Calu3 (cell line): Measurements from ENCODE around the gene TOMM70. TPM values are rescaled to one million over a fixed set of nuclear protein-coding genes. Genes with fewer than 3 reads are reported as not detected.

ENCODE experiments used
- BruUV-seq: library from RNA; stranded (reverse); fragments of 400-500 nt; replicated peaks from 2 replicates; lab custom pipeline; 2021; lab: Mats Ljungman, UMichigan
- CTCF ChIA-PET: fragments of 300-600 bp; sonication (Branson Sonifier 250); formaldehyde crosslinking; loops from one replicate; lab custom pipeline; 2022; ENCODE audit warnings: antibody characterized with exemption; lab: Charles Lee
- DNase-seq: peaks from one replicate; pipeline ENCODE4 v3.0.0; 2022
- H3K27ac Mint-ChIP-seq: one replicate; pipeline ENCODE4 v1.8.0; 2022; ENCODE audit warnings: mixed read lengths; ENCODE audit not compliant: unreplicated experiment
- H3K27me3 Mint-ChIP-seq: one replicate; pipeline ENCODE4 v1.8.0; 2022; ENCODE audit warnings: mixed read lengths; ENCODE audit not compliant: unreplicated experiment
- H3K36me3 Mint-ChIP-seq: one replicate; pipeline ENCODE4 v1.8.0; 2022; ENCODE audit warnings: mild to moderate bottlenecking, moderate library complexity, mixed read lengths; ENCODE audit not compliant: insufficient read depth, unreplicated experiment
- H3K4me1 Mint-ChIP-seq: one replicate; pipeline ENCODE4 v1.8.0; 2022; ENCODE audit warnings: mild to moderate bottlenecking, low read depth, mixed read lengths; ENCODE audit not compliant: unreplicated experiment
- H3K4me3 Mint-ChIP-seq: one replicate; pipeline ENCODE4 v1.8.0; 2022; ENCODE audit warnings: mild to moderate bottlenecking, low read depth, moderate library complexity, mixed read lengths; ENCODE audit not compliant: unreplicated experiment
- H3K9me3 Mint-ChIP-seq: one replicate; pipeline ENCODE4 v1.8.0; 2022; ENCODE audit warnings: low read depth, mixed read lengths; ENCODE audit not compliant: unreplicated experiment
- CTCF ChIP-seq: fragments of 200-600 bp; IDR thresholded peaks from one replicate; pipeline ENCODE4 v1.8.0; 2022; ENCODE audit warnings: antibody characterized with exemption; ENCODE audit not compliant: unreplicated experiment
- intact Hi-C: fragments of 100-400 bp; cut with micrococcal nuclease; formaldehyde crosslinking; loops from one replicate; pipeline ENCODE4 v1.10.0; 2022; ENCODE audit not compliant: unreplicated experiment
- total RNA-seq: library from RNA; stranded (reverse); gene quantifications from 2 replicates; pipeline ENCODE4 v1.2.3, GENCODE V29; 2022

Gene TOMM70
- total RNA-seq, 1 experiment from 2014 or later: 49.5 TPM

GRCh38 chr3:100412912-100413590, 12.2 kb upstream of the TOMM70 start:
- Mint-ChIP-seq H3K4me3 (no peak overlapping the region), H3K27me3 (no peaks in the 10 kb centered on the region), H3K9me3 (no peaks in the 10 kb centered on the region), H3K27ac (no peak overlapping the region), H3K36me3 (peaks cover 4% of the 10 kb centered on the region), H3K4me1 (no peaks in the 10 kb centered on the region)
- CTCF ChIA-PET: no interaction called here
- TF ChIP-seq CTCF: no peak
- intact Hi-C loops: no loop called here
- BruUV-seq: no TSS peak
- no peak for DNase-seq

GRCh38 chr3:100411091-100411982, 10.4 kb upstream of the TOMM70 start:
- no peaks in the 10 kb centered on the region for H3K4me1 Mint-ChIP-seq
- H3K4me3 Mint-ChIP-seq: no peak overlapping the region
- no peaks in the 10 kb centered on the region for H3K27me3 Mint-ChIP-seq
- no peak for TF ChIP-seq CTCF
- peaks cover 3% of the 10 kb centered on the region for H3K9me3 Mint-ChIP-seq
- intact Hi-C loops: no loop called here
- no peak overlapping the region for H3K27ac Mint-ChIP-seq
- no peak for DNase-seq
- H3K36me3 Mint-ChIP-seq: peaks cover 4% of the 10 kb centered on the region
- CTCF ChIA-PET: no interaction called here
- no TSS peak for BruUV-seq

- no peak for TF ChIP-seq CTCF
- peaks cover 3% of the 10 kb centered on the region for H3K9me3 Mint-ChIP-seq
Observed at GRCh38 chr3:100407977-100408532, 7.2 kb upstream of the TOMM70 start.

GRCh38 chr3:100407164-100407563, 6.3 kb upstream of the TOMM70 start:
- Mint-ChIP-seq H3K4me3 (no peak overlapping the region), H3K36me3 (peaks cover 7% of the 10 kb centered on the region), H3K4me1 (no peaks in the 10 kb centered on the region), H3K27me3 (no peaks in the 10 kb centered on the region), H3K9me3 (peaks cover 3% of the 10 kb centered on the region), H3K27ac (no peak overlapping the region)
- CTCF ChIA-PET: no interaction called here
- no peak for TF ChIP-seq CTCF
- no peak for DNase-seq
- BruUV-seq: no TSS peak
- intact Hi-C loops: no loop called here

More at GRCh38 chr3:100407977-100408532, 7.2 kb upstream of the TOMM70 start:
- Mint-ChIP-seq H3K27ac (no peak overlapping the region), H3K36me3 (peaks cover 4% of the 10 kb centered on the region), H3K4me3 (no peak overlapping the region), H3K27me3 (no peaks in the 10 kb centered on the region), H3K4me1 (no peaks in the 10 kb centered on the region)
- intact Hi-C loops: no loop called here
- BruUV-seq: no TSS peak
- no peak for DNase-seq
- CTCF ChIA-PET: interaction anchor here (0.7 kb wide), 1 partner anchor 861 kb away, joined by 3 read pairs; no protein-coding TSS in a partner anchor
